ENCODE measurements around the gene SLCO3A1. TPM values are rescaled to one million over a fixed set of nuclear protein-coding genes. Genes with fewer than 3 reads are reported as not detected.
"Not testable (repeated sequence)": the region's sequence is repeated elsewhere in the genome, so short reads cannot be mapped to it uniquely, and the experiment has no call there.

The SLCO3A1 gene
- total and polyA plus RNA-seq, 10 donors: 7.5 to 79.5 (median 40.7) TPM

GRCh38 chr15:91953432-91953831, 99.9 kb downstream of the SLCO3A1 start:
- H3K36me3 ChIP-seq: no peaks in the 10 kb centered on the region
- no peak overlapping the region for H3K4me3 ChIP-seq
- 86 to 89% (median 87%) methylated on average over 7 of the region's 7 CpGs for WGBS, 5 donors
- H3K27me3 ChIP-seq (replicated peaks in 1 of 7): peaks cover 0 to 2% (median 0%) of the 10 kb centered on the region in 7 donors
- no peak for DNase-seq
- no peak overlapping the region for H3K27ac ChIP-seq
- intact Hi-C loops (cut with DNase I; ENCODE audit: low total_unique reads): no loop called here
- H3K9me3 ChIP-seq: no peaks in the 10 kb centered on the region
- peaks cover 2 to 74% (median 30%) of the 10 kb centered on the region in 6 donors for H3K4me1 ChIP-seq
- TF ChIP-seq POLR2A (IDR thresholded peaks at IDR 0.05): no peak
- TF ChIP-seq, protein P1, sequence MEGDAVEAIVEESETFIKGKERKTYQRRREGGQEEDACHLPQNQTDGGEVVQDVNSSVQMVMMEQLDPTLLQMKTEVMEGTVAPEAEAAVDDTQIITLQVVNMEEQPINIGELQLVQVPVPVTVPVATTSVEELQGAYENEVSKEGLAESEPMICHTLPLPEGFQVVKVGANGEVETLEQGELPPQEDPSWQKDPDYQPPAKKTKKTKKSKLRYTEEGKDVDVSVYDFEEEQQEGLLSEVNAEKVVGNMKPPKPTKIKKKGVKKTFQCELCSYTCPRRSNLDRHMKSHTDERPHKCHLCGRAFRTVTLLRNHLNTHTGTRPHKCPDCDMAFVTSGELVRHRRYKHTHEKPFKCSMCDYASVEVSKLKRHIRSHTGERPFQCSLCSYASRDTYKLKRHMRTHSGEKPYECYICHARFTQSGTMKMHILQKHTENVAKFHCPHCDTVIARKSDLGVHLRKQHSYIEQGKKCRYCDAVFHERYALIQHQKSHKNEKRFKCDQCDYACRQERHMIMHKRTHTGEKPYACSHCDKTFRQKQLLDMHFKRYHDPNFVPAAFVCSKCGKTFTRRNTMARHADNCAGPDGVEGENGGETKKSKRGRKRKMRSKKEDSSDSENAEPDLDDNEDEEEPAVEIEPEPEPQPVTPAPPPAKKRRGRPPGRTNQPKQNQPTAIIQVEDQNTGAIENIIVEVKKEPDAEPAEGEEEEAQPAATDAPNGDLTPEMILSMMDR (IDR thresholded peaks at IDR 0.05 in 8 of 11, conservative IDR thresholded peaks at IDR 0.05 in 3 of 11): no peak
- no peak for TF ChIP-seq POLR2AphosphoS5 (IDR thresholded peaks at IDR 0.05)

- intact Hi-C loops (cut with DNase I; ENCODE audit: low total_unique reads): no loop called here
- Histone ChIP-seq H3K36me3 (no peaks in the 10 kb centered on the region), H3K4me1 (peaks cover 0 to 65% (median 24%) of the 10 kb centered on the region in 6 donors), H3K27ac (peak overlapping the region in 1 of 8 donors; percentile 1), H3K27me3 (replicated peaks in 1 of 7) (no peaks in the 10 kb centered on the region), H3K4me3 (no peak overlapping the region), H3K9me3 (no peaks in the 10 kb centered on the region)
- DNase-seq: no peak
- no peak for TF ChIP-seq POLR2A (IDR thresholded peaks at IDR 0.05)
- TF ChIP-seq POLR2AphosphoS5 (IDR thresholded peaks at IDR 0.05): no peak
- TF ChIP-seq, protein P1 (IDR thresholded peaks at IDR 0.05 in 8 of 11, conservative IDR thresholded peaks at IDR 0.05 in 3 of 11): no peak
- 61 to 79% (median 72%) methylated on average over 7 of the region's 7 CpGs for WGBS, 5 donors
Measured at GRCh38 chr15:91954292-91954691, 100.8 kb downstream of the SLCO3A1 start.

DNA sequence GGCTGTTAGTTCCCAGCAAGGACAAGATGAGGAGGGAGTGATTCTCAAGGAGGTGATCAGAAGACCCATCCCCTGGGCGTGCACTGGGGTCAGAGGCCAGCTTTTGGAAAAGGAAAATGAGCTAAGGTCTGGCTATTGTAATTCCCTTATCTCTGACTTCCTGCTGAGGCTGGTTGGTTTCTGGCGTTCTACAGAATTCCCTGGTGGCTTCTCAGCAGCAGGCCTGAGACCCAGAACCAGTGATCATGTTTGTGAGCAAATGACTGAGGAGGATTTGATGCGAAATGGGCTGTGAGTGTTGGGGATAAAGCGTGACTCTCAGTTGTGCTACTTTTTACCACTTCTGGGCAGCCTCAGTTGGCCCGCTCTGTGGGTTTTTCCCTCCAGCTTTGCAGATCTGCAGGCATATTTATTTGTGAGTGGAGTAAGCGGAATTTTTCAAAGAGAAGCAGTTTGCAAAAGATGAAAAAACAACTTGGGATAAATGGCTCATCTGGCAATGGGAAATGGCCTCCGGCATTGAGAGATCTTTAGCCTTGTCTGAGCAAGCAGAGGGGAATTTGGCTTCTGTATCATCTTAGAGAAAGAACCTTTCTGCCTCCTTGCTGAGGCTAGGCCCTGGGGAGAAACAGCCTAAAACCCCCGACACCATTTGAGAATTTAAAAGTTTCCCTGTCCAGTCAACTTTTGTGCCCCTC, 102.7 kb downstream of the SLCO3A1 start:
- intact Hi-C loops (cut with DNase I; ENCODE audit: low total_unique reads): no loop called here
- Histone ChIP-seq H3K4me3 (no peak overlapping the region), H3K27me3 (replicated peaks in 1 of 7) (no peaks in the 10 kb centered on the region), H3K9me3 (no peaks in the 10 kb centered on the region), H3K27ac (peak overlapping the region in 4 of 8 donors; percentile 5 to 47 (median 39)), H3K4me1 (peaks cover 0 to 48% (median 16%) of the 10 kb centered on the region in 6 donors), H3K36me3 (no peaks in the 10 kb centered on the region)
- TF ChIP-seq, protein P1 (IDR thresholded peaks at IDR 0.05 in 8 of 11, conservative IDR thresholded peaks at IDR 0.05 in 3 of 11): no peak
- no peak for TF ChIP-seq POLR2A (IDR thresholded peaks at IDR 0.05)
- no peak for TF ChIP-seq POLR2AphosphoS5 (IDR thresholded peaks at IDR 0.05)
- 55 to 80% (median 75%) methylated on average over 8 of the region's 8 CpGs for WGBS, 5 donors
- no peak for DNase-seq

DNA sequence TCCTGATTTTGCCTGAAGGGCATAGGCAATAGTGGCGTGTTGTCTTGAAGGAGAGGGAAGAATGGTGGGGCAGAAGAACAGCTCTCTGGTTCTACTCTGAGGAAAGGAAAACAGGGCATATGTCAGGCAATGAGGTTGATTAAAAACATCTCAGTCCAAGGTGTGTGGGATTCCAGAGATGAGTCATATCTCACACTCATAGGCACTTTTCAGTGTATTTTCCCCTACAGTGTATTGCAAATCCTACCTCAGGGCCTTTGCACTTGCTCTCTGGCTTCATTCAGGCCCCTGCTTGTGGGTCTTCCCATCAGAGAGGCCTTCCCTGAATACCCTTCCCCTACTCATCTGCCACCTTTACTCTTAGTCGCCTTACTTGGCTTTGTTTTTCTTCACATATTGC, 107.8 kb downstream of the SLCO3A1 start:
- Histone ChIP-seq H3K27ac (no peak overlapping the region), H3K4me3 (no peak overlapping the region), H3K9me3 (no peaks in the 10 kb centered on the region), H3K36me3 (no peaks in the 10 kb centered on the region), H3K4me1 (peaks cover 0 to 33% (median 10%) of the 10 kb centered on the region in 6 donors), H3K27me3 (replicated peaks in 1 of 7) (no peaks in the 10 kb centered on the region)
- intact Hi-C loops (cut with DNase I; ENCODE audit: low total_unique reads): no loop called here
- no peak for DNase-seq
- no peak for TF ChIP-seq POLR2A (IDR thresholded peaks at IDR 0.05)
- TF ChIP-seq, protein P1 (IDR thresholded peaks at IDR 0.05 in 8 of 11, conservative IDR thresholded peaks at IDR 0.05 in 3 of 11): no peak
- 88 to 100% (median 94%) methylated on average over 2 of the region's 2 CpGs for WGBS, 5 donors

GRCh38 chr15:91963747-91964146, 110.2 kb downstream of the SLCO3A1 start:
- not testable (repeated sequence) for DNase-seq, H3K27ac ChIP-seq

More at GRCh38 chr15:91963747-91964146, 110.2 kb downstream of the SLCO3A1 start:
- H3K9me3 ChIP-seq; intact Hi-C loops (cut with DNase I; ENCODE audit: low total_unique reads); H3K27me3 ChIP-seq (replicated peaks in 1 of 7); H3K4me3 ChIP-seq; H3K36me3 ChIP-seq: not testable (repeated sequence)
- H3K4me1 ChIP-seq: peaks cover 0 to 49% (median 14%) of the 10 kb centered on the region in 6 donors
- WGBS, 5 donors: 80 to 89% (median 84%) methylated on average over 7 of the region's 7 CpGs
